IMR-90 (cell line): ENCODE measurements around the gene COL28A1. TPM values are rescaled to one million over a fixed set of nuclear protein-coding genes. Genes with fewer than 3 reads are reported as not detected.

Experiments used
- ATAC-seq: fragments of 200-7000 bp; cut with Tn5 transposase; 2 replicates; pipeline ENCODE4 v1.9.1; 2020; ENCODE audit warnings: low read depth, mild to moderate bottlenecking, moderate library complexity
- BruUV-seq: library from RNA; stranded (reverse); fragments of 400-500 nt; replicated peaks from 2 replicates; lab custom pipeline; 2021; lab: Mats Ljungman, UMichigan
- CTCF ChIA-PET: fragments of 300-600 bp; formaldehyde crosslinking; extraction: SDS; loops from one replicate; lab custom pipeline; 2021; ENCODE audit warnings: antibody characterized with exemption; lab: Yijun Ruan, JAX
- POLR2A ChIA-PET: fragments of 300-600 bp; sonication (Branson Sonifier 250); formaldehyde crosslinking; loops from one replicate; lab custom pipeline; 2022; ENCODE audit warnings: antibody characterized with exemption; ENCODE audit not compliant: unreplicated experiment; lab: Charles Lee
- DNase-seq: peaks from one replicate; pipeline ENCODE4 v3.0.0; 2013
- H2AFZ ChIP-seq: replicated peaks from 2 replicates; pipeline ENCODE3; 2013; ENCODE audit warnings: low read length, mild to moderate bottlenecking; ENCODE audit not compliant: poor library complexity
- H2AK5ac ChIP-seq: 2 replicates; pipeline ENCODE4 v1.6.1; 2013; ENCODE audit warnings: low read depth, low read length, inconsistent platforms
- H2AK9ac ChIP-seq: replicated peaks from 2 replicates; pipeline ENCODE3; 2013; ENCODE audit warnings: mild to moderate bottlenecking, low read depth, low read length, moderate library complexity; ENCODE audit not compliant: poor library complexity
- H2BK120ac ChIP-seq: 2 replicates; pipeline ENCODE4 v1.6.1; 2013; ENCODE audit warnings: low read depth, low read length, inconsistent platforms
- H2BK15ac ChIP-seq: 3 replicates; pipeline ENCODE4 v1.6.1; 2013; ENCODE audit warnings: low read depth, low read length, inconsistent platforms
- H2BK20ac ChIP-seq: 2 replicates; pipeline ENCODE4 v1.6.1; 2013; ENCODE audit warnings: low read depth, mild to moderate bottlenecking, inconsistent platforms, low read length, moderate library complexity
- H2BK5ac ChIP-seq: 2 replicates; pipeline ENCODE4 v1.6.1; 2013; ENCODE audit warnings: mild to moderate bottlenecking, low read depth, low read length, inconsistent platforms; ENCODE audit not compliant: poor library complexity, severe bottlenecking
- H3K14ac ChIP-seq: replicated peaks from 2 replicates; pipeline ENCODE4 v1.6.1; 2013; ENCODE audit warnings: low read depth, low read length, inconsistent platforms
- H3K18ac ChIP-seq: 2 replicates; pipeline ENCODE4 v1.6.1; 2013; ENCODE audit warnings: low read depth, low read length, control low read depth
- H3K23ac ChIP-seq: 2 replicates; pipeline ENCODE4 v1.6.1; 2013; ENCODE audit warnings: low read depth, low read length, inconsistent platforms
- H3K27ac ChIP-seq: 2 replicates; pipeline ENCODE4 v1.5.1; 2013; ENCODE audit warnings: mild to moderate bottlenecking, control low read depth, low read length; ENCODE audit not compliant: insufficient read depth
- H3K27me3 ChIP-seq: 2 replicates; pipeline ENCODE4 v1.6.1; 2013; ENCODE audit warnings: low read length; ENCODE audit not compliant: control insufficient read depth, insufficient read depth
- H3K36me3 ChIP-seq: 2 replicates; pipeline ENCODE4 v1.6.1; 2013; ENCODE audit warnings: low read length, mixed read lengths; ENCODE audit not compliant: control insufficient read depth, insufficient read depth
- H3K4ac ChIP-seq: 2 replicates; pipeline ENCODE4 v1.6.1; 2013; ENCODE audit warnings: low read depth, low read length, inconsistent platforms
- H3K4me1 ChIP-seq: 2 replicates; pipeline ENCODE4 v1.6.1; 2013; ENCODE audit warnings: low read length, mixed read lengths; ENCODE audit not compliant: control insufficient read depth, insufficient read depth
- H3K4me2 ChIP-seq: 2 replicates; pipeline ENCODE4 v1.6.1; 2013; ENCODE audit warnings: low read depth, mild to moderate bottlenecking, control low read depth, low read length, moderate library complexity
- H3K4me3 ChIP-seq: 2 replicates; pipeline ENCODE4 v1.5.1; 2013; ENCODE audit warnings: low read depth, mild to moderate bottlenecking, control low read depth, low read length, moderate library complexity; ENCODE audit not compliant: insufficient read depth
- H3K56ac ChIP-seq: 2 replicates; pipeline ENCODE4 v1.6.1; 2013; ENCODE audit warnings: low read length, inconsistent platforms; ENCODE audit not compliant: insufficient read depth; ENCODE audit errors: extremely low read depth
- H3K79me1 ChIP-seq, 2 experiments: 2 replicates each; pipeline ENCODE4 v1.6.1; 2013; ENCODE audit warnings: low read length in 2 of 2, inconsistent platforms in 1 of 2, low read depth in 1 of 2
- H3K9ac ChIP-seq: 2 replicates; pipeline ENCODE4 v1.6.1; 2013; ENCODE audit warnings: low read depth, low read length, control low read depth
- H3K9me1 ChIP-seq: 2 replicates; pipeline ENCODE4 v1.6.1; 2013; ENCODE audit warnings: low read length, inconsistent platforms; ENCODE audit not compliant: insufficient read depth
- H3K9me3 ChIP-seq: 2 replicates; pipeline ENCODE4 v1.6.1; 2013; ENCODE audit warnings: low read length; ENCODE audit not compliant: control insufficient read depth, insufficient read depth
- H4K20me1 ChIP-seq: 2 replicates; pipeline ENCODE4 v1.6.1; 2013; ENCODE audit warnings: low read length, inconsistent platforms; ENCODE audit not compliant: insufficient read depth
- H4K5ac ChIP-seq: 2 replicates; pipeline ENCODE4 v1.6.1; 2013; ENCODE audit warnings: mild to moderate bottlenecking, low read depth, low read length, control low read depth
- H4K8ac ChIP-seq, 2 experiments: 2 replicates each; pipeline ENCODE4 v1.6.1; 2013; ENCODE audit warnings: low read depth in 2 of 2, low read length in 2 of 2, control low read depth in 1 of 2, inconsistent platforms in 1 of 2
- H4K91ac ChIP-seq: 2 replicates; pipeline ENCODE4 v1.6.1; 2013; ENCODE audit warnings: low read depth, low read length, inconsistent platforms; ENCODE audit not compliant: insufficient read depth
- BHLHE40 ChIP-seq: fragments of 150-350 bp; IDR thresholded peaks from 2 replicates; pipeline ENCODE4 v1.6.1; 2016; ENCODE audit warnings: mild to moderate bottlenecking, low read depth, low read length
- CEBPB ChIP-seq: IDR thresholded peaks from 2 replicates; pipeline ENCODE4 v1.6.1; 2012; ENCODE audit warnings: low read depth, low read length, improper control_type of control experiment
- CHD1 ChIP-seq: IDR thresholded peaks from 2 replicates; pipeline ENCODE4 v1.6.1; 2012; ENCODE audit warnings: low read depth, low read length, improper control_type of control experiment
- FOS ChIP-seq: fragments of 150-350 bp; IDR thresholded peaks from 2 replicates; pipeline ENCODE4 v1.6.1; 2016; ENCODE audit warnings: low read depth, low read length
- MAFK ChIP-seq: IDR thresholded peaks from 2 replicates; pipeline ENCODE4 v1.6.1; 2012; ENCODE audit warnings: low read depth, low read length, improper control_type of control experiment
- MAZ ChIP-seq: IDR thresholded peaks from 2 replicates; pipeline ENCODE4 v1.6.1; 2012; ENCODE audit warnings: low read depth, mild to moderate bottlenecking, low read length, improper control_type of control experiment, moderate library complexity, borderline replicate concordance
- MXI1 ChIP-seq: IDR thresholded peaks from 2 replicates; pipeline ENCODE4 v1.6.1; 2012; ENCODE audit warnings: low read depth, mild to moderate bottlenecking, low read length, moderate library complexity, borderline replicate concordance
- NFE2L2 ChIP-seq: fragments of 150-350 bp; IDR thresholded peaks from 2 replicates; pipeline ENCODE4 v1.6.1; 2016; ENCODE audit warnings: low read depth, mild to moderate bottlenecking, low read length
- POLR2A ChIP-seq: IDR thresholded peaks from 2 replicates; pipeline ENCODE4 v1.6.1; 2012; ENCODE audit warnings: mild to moderate bottlenecking, low read depth, low read length
- RAD21 ChIP-seq: IDR thresholded peaks from 2 replicates; pipeline ENCODE4 v1.6.1; 2012; ENCODE audit warnings: low read length, improper control_type of control experiment
- RCOR1 ChIP-seq: IDR thresholded peaks from 2 replicates; pipeline ENCODE4 v1.6.1; 2012; ENCODE audit warnings: mild to moderate bottlenecking, low read length, improper control_type of control experiment; ENCODE audit not compliant: insufficient replicate concordance
- RFX5 ChIP-seq: IDR thresholded peaks from 2 replicates; pipeline ENCODE4 v1.8.0; 2012; ENCODE audit warnings: low read depth, mild to moderate bottlenecking, low read length, moderate library complexity
- SMC3 ChIP-seq: fragments of 150-350 bp; IDR thresholded peaks from 2 replicates; pipeline ENCODE4 v1.6.1; 2016; ENCODE audit warnings: low read depth, mild to moderate bottlenecking, antibody characterized with exemption, low read length, moderate library complexity
- dilution Hi-C: fragments of 300-500 bp; cut with HindIII; formaldehyde crosslinking; loops from one replicate; pipeline ENCODE4 v1.14.3; 2018; ENCODE audit warnings: low sequenced_read_pairs; ENCODE audit not compliant: unreplicated experiment
- in situ Hi-C: fragments of 300-500 bp; cut with MboI; formaldehyde crosslinking; loops from 3 replicates; pipeline ENCODE4 v1.14.3; 2019; ENCODE audit warnings: low sequenced_read_pairs, inconsistent platforms, mixed read lengths
- intact Hi-C: fragments of 100-400 bp; cut with micrococcal nuclease; formaldehyde crosslinking; loops from 2 replicates; pipeline ENCODE4 v1.10.0; 2022
- polyA plus RNA-seq, 3 experiments: library from polyadenylated mRNA; depleted of rRNA; stranded (reverse); fragments of >200 nt; gene quantifications; 2 replicates each; pipeline ENCODE4 v1.2.3, GENCODE V29; 2012; ENCODE audit warnings: low replicate concordance in 1 of 3
- total RNA-seq: library from RNA; depleted of rRNA; stranded (reverse); fragments of >200 nt; gene quantifications from 2 replicates; pipeline ENCODE4 v1.2.3, GENCODE V29; 2012
- TF ChIP-seq, protein P1 (sequence below): fragments of 150-350 bp; IDR thresholded peaks from 2 replicates; pipeline ENCODE4 v1.6.1; 2017; ENCODE audit warnings: mild to moderate bottlenecking, antibody characterized with exemption, low read length, low read depth
- TF ChIP-seq, protein P2 (sequence below): conservative IDR thresholded peaks from 2 replicates; pipeline ENCODE4 v1.5.1; 2012; ENCODE audit warnings: mild to moderate bottlenecking, low read depth, low read length, improper control_type of control experiment
- TF ChIP-seq, protein P3 (sequence below): fragments of 150-350 bp; IDR thresholded peaks from 2 replicates; pipeline ENCODE4 v1.6.1; 2016; ENCODE audit warnings: low read depth, mild to moderate bottlenecking, low read length, moderate library complexity, borderline replicate concordance

COL28A1 gene
- total and polyA plus RNA-seq, 2 of the 4 experiments (the other 2 are of a cell fraction) = under 0.01 to 0.05 TPM

- ATAC-seq = no peak
- Histone ChIP-seq H3K9me1 (no peaks in the 10 kb centered on the region), H3K4me2 (no peak overlapping the region), H3K4ac (no peak overlapping the region), H3K14ac (no peak overlapping the region), H2AK5ac (no peak overlapping the region), H4K5ac (no peak overlapping the region), H3K36me3 (no peaks in the 10 kb centered on the region), H3K9me3 (no peaks in the 10 kb centered on the region), H3K9ac (no peak overlapping the region), H3K79me1 (no peaks in the 10 kb centered on the region), H2AFZ (no peak overlapping the region), H3K4me1 (no peaks in the 10 kb centered on the region), H2BK15ac (no peak overlapping the region), H2AK9ac (no peak overlapping the region), H4K91ac (no peak overlapping the region), H3K23ac (no peak overlapping the region), H3K27me3 (no peaks in the 10 kb centered on the region), H2BK20ac (no peak overlapping the region), H2BK120ac (no peak overlapping the region), H4K20me1 (no peaks in the 10 kb centered on the region), H2BK5ac (no peak overlapping the region), H3K56ac (no peak overlapping the region), H3K4me3 (no peak overlapping the region), H3K27ac (no peak overlapping the region), H4K8ac (no peak overlapping the region), H3K18ac (no peak overlapping the region)
- TF ChIP-seq MAZ = no peak
- TF ChIP-seq RAD21 = no peak
- TF ChIP-seq CEBPB = no peak
- no peak for TF ChIP-seq CHD1
- TF ChIP-seq, protein P1, sequence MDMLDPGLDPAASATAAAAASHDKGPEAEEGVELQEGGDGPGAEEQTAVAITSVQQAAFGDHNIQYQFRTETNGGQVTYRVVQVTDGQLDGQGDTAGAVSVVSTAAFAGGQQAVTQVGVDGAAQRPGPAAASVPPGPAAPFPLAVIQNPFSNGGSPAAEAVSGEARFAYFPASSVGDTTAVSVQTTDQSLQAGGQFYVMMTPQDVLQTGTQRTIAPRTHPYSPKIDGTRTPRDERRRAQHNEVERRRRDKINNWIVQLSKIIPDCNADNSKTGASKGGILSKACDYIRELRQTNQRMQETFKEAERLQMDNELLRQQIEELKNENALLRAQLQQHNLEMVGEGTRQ = no peak
- TF ChIP-seq POLR2A = no peak
- TF ChIP-seq, protein P2, sequence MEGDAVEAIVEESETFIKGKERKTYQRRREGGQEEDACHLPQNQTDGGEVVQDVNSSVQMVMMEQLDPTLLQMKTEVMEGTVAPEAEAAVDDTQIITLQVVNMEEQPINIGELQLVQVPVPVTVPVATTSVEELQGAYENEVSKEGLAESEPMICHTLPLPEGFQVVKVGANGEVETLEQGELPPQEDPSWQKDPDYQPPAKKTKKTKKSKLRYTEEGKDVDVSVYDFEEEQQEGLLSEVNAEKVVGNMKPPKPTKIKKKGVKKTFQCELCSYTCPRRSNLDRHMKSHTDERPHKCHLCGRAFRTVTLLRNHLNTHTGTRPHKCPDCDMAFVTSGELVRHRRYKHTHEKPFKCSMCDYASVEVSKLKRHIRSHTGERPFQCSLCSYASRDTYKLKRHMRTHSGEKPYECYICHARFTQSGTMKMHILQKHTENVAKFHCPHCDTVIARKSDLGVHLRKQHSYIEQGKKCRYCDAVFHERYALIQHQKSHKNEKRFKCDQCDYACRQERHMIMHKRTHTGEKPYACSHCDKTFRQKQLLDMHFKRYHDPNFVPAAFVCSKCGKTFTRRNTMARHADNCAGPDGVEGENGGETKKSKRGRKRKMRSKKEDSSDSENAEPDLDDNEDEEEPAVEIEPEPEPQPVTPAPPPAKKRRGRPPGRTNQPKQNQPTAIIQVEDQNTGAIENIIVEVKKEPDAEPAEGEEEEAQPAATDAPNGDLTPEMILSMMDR = no peak
- TF ChIP-seq, protein P3, sequence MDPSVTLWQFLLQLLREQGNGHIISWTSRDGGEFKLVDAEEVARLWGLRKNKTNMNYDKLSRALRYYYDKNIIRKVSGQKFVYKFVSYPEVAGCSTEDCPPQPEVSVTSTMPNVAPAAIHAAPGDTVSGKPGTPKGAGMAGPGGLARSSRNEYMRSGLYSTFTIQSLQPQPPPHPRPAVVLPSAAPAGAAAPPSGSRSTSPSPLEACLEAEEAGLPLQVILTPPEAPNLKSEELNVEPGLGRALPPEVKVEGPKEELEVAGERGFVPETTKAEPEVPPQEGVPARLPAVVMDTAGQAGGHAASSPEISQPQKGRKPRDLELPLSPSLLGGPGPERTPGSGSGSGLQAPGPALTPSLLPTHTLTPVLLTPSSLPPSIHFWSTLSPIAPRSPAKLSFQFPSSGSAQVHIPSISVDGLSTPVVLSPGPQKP = no peak
- no peak for TF ChIP-seq RCOR1
- no peak for TF ChIP-seq MAFK
- no peak for TF ChIP-seq NFE2L2
- no peak for TF ChIP-seq RFX5
- TF ChIP-seq SMC3 = no peak
- TF ChIP-seq FOS = no peak
- TF ChIP-seq BHLHE40 = no peak
- TF ChIP-seq MXI1 = no peak
- intact Hi-C loops = no loop called here
- BruUV-seq = no TSS peak
- DNase-seq = no peak
- POLR2A ChIA-PET = no interaction called here
- dilution Hi-C loops = no loop called here
- CTCF ChIA-PET = no interaction called here
- in situ Hi-C loops = no loop called here
Measured at GRCh38 chr7:7474436-7474835, 61.2 kb downstream of the COL28A1 start.
